GM12864 (cell line): ENCODE data around the gene LRRC59.

Experiments used
- DNase-seq: peaks from one replicate; pipeline ENCODE4 v3.0.0-alpha.2; 2011; ENCODE audit warnings: low read depth
- H3K4me3 ChIP-seq: 2 replicates; pipeline ENCODE4 v1.5.1; 2011; ENCODE audit warnings: mild to moderate bottlenecking, low read depth, low read length, control low read depth
- CTCF ChIP-seq: IDR thresholded peaks from 2 replicates; pipeline ENCODE4 v1.5.1; 2011; ENCODE audit warnings: low read depth, mild to moderate bottlenecking, moderate library complexity, low read length, control low read depth, inconsistent platforms; ENCODE audit errors: missing control alignments

LRRC59 gene

GRCh38 chr17:50397111-50397918 is at the start of gene LRRC59:
LRRC59 (minus strand) TSS chr17:50397523; CDS start chr17:50397317, 206 bp downstream.
- peak; percentile 65 for DNase-seq
- TF ChIP-seq CTCF = peak; percentile 98
- H3K4me3 ChIP-seq = peak within 1 kb of the TSS; percentile 80

GRCh38 chr17:50445730-50446325 is 48.5 kb upstream of the LRRC59 start:
- no peak overlapping the region for H3K4me3 ChIP-seq
- TF ChIP-seq CTCF = no peak
- no peak for DNase-seq

GRCh38 chr17:50444841-50445715 is 47.8 kb upstream of the LRRC59 start:
- DNase-seq = no peak
- TF ChIP-seq CTCF = no peak

DNA sequence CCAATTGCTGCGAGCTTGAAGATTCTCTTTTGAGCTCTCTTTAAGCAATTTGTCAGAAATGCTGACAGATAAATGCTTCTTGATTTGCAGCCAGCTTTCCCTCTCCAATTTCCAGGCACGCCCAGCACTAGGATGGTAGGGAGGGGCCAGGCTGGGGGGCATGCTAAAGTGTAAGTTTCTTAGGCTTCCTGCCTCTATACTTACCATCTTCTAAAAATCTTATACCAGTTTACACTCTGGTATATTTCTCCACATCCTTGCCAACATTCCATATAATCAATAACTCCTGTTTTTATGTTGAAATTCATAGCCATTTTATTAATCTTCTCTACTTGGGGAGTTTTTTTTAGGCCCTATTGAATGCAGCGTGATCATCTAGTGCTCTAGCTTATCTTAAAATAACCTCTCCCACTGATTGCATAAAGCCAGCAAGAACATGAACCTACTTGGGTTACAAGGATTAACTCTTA is 46.2 kb upstream of the LRRC59 start:
- no peak for DNase-seq
- no peak for TF ChIP-seq CTCF
- no peak overlapping the region for H3K4me3 ChIP-seq

More at GRCh38 chr17:50444841-50445715, 47.8 kb upstream of the LRRC59 start:
- no peak overlapping the region for H3K4me3 ChIP-seq

DNA sequence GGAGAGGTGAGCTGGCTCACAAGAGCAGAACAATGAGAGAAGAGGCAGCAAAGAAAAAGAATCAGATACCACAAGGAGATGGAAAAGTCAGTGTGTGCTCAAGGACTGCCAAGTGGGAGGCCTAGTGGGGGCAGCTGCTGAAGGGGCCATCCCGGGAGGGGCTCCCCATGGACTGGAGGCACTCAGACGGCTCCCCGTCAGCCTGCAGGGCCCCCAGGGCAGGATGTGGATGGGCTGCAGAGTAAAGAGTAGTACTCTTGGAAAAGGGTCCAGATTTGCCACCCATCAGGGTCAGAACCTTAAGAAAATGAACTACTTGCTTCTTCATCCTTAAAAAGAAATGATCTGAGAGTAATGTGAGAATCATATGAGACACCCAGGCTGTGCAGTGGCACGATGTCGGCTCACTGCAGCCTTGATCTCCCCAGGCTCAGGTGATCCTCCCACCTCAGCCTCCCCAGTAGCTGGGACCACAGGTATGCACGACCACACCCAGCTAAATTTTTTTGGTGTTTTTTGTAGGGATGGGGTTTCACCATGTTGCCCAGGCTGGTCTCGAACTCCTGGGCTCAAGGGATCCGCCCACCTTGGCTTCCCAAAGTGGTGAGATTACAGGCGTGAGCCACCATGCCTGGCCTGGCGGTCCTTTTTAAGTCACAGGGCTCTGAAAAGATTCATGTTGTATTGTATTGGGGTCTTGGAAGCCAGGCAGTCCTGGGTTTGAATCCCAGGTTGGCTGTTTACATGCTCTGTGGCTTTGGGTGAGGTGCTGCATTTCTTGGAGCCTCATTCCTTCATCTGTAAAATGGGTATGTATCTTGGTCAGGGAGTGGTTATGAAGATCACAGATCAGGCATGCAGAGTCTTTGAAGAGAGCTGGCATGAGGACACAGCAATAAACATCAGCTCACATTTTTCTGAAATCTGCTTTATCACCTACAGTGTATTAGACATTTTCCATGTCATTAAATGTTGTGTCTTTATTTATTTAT is 43.8 kb upstream of the LRRC59 start:
- no peak for TF ChIP-seq CTCF
- no peak for DNase-seq
- H3K4me3 ChIP-seq = no peak overlapping the region
